SK-N-SH (cell line): ENCODE measurements around the gene UBE2D3. TPM values are rescaled to one million over a fixed set of nuclear protein-coding genes. Genes with fewer than 3 reads are reported as not detected.

Experiments used
- CTCF ChIA-PET: fragments of 300-600, 350-600 bp; formaldehyde crosslinking; extraction: SDS; loops from one replicate; lab custom pipeline; 2021; lab: Yijun Ruan, JAX
- POLR2A ChIA-PET: fragments of 350-600 bp; sonication (Branson Sonifier 250); formaldehyde crosslinking; extraction: SDS; loops from one replicate; lab custom pipeline; 2020; ENCODE audit warnings: antibody characterized with exemption, inconsistent platforms; lab: Yijun Ruan, JAX
- DNase-seq: peaks from one replicate; pipeline ENCODE4 v3.0.0; 2012
- H2AFZ ChIP-seq: fragments of 200-600 bp; sonication (generic); 2 replicates; pipeline ENCODE4 v1.8.1; 2016; ENCODE audit warnings: antibody characterized with exemption, mild to moderate bottlenecking, low read depth
- H3F3A ChIP-seq: fragments of 200-600 bp; sonication (generic); replicated peaks from 2 replicates; pipeline ENCODE3; 2016; ENCODE audit warnings: antibody characterized with exemption, mild to moderate bottlenecking; ENCODE audit not compliant: insufficient read depth
- H3K27ac ChIP-seq, 2 experiments: fragments of 200-500 bp in 1 of 2; fragments of 200-600 bp in 1 of 2; sonication (Bioruptor generic) in 1 of 2; sonication (generic), shearing (Covaris generic) in 1 of 2; 2 replicates each; pipeline versions ENCODE4 v1.5.1 to v1.6.1; 2014 to 2016; ENCODE audit warnings: low read depth in 2 of 2, inconsistent platforms in 1 of 2, low read length in 1 of 2, mild to moderate bottlenecking in 1 of 2, mixed read lengths in 1 of 2
- H3K27me3 ChIP-seq: fragments of 200-600 bp; sonication (generic), shearing (Covaris generic); 2 replicates; pipeline ENCODE4 v1.6.1; 2016; ENCODE audit warnings: mixed run types; ENCODE audit not compliant: insufficient read depth
- H3K36me3 ChIP-seq, 2 experiments: fragments of 200-500 bp in 1 of 2; fragments of 200-600 bp in 1 of 2; sonication (Bioruptor generic) in 1 of 2; sonication (generic) in 1 of 2; replicated peaks in 1 of 2; 2 replicates each; pipeline versions ENCODE3 to v1.5.1; 2014 to 2016; ENCODE audit warnings: low read length in 1 of 2, mild to moderate bottlenecking in 1 of 2; ENCODE audit not compliant: insufficient read depth in 2 of 2, control insufficient read depth in 1 of 2
- H3K4me1 ChIP-seq, 2 experiments: fragments of 200-500 bp in 1 of 2; fragments of 200-600 bp in 1 of 2; sonication (Bioruptor generic) in 1 of 2; sonication (generic), shearing (Covaris generic) in 1 of 2; 2 replicates each; pipeline versions ENCODE4 v1.5.1 to v1.6.1; 2014 to 2016; ENCODE audit warnings: low read depth in 1 of 2, low read length in 1 of 2, mixed run types in 1 of 2; ENCODE audit not compliant: insufficient read depth in 2 of 2, control insufficient read depth in 1 of 2
- H3K4me2 ChIP-seq: fragments of 200-600 bp; sonication (generic), shearing (Covaris generic); 2 replicates; pipeline ENCODE4 v1.6.1; 2017; ENCODE audit warnings: mixed run types
- H3K4me3 ChIP-seq, 2 experiments: fragments of 200-500 bp in 1 of 2; fragments of 200-600 bp in 1 of 2; sonication (Bioruptor generic) in 1 of 2; sonication (generic), shearing (Covaris generic) in 1 of 2; 2 replicates each; pipeline versions ENCODE4 v1.5.1 to v1.8.1; 2014 to 2016; ENCODE audit warnings: low read depth in 2 of 2, inconsistent platforms in 1 of 2, low read length in 1 of 2, mild to moderate bottlenecking in 1 of 2, mixed read lengths in 1 of 2, moderate library complexity in 1 of 2
- H3K79me2 ChIP-seq: fragments of 200-600 bp; sonication (generic); 2 replicates; pipeline ENCODE4 v1.8.1; 2017; ENCODE audit warnings: mild to moderate bottlenecking; ENCODE audit not compliant: insufficient read depth
- H3K9ac ChIP-seq: fragments of 200-600 bp; sonication (generic); 2 replicates; pipeline ENCODE4 v1.6.1; 2017; ENCODE audit warnings: mixed run types
- H3K9me2 ChIP-seq: fragments of 200-600 bp; sonication (generic); 2 replicates; pipeline ENCODE4 v1.6.1; 2017; ENCODE audit warnings: mixed run types
- H3K9me3 ChIP-seq: fragments of 200-600 bp; sonication (generic); 2 replicates; pipeline ENCODE4 v1.6.1; 2017; ENCODE audit warnings: mixed run types, mild to moderate bottlenecking, moderate library complexity
- H4K20me1 ChIP-seq: fragments of 200-600 bp; sonication (generic); 2 replicates; pipeline ENCODE4 v1.6.1; 2017; ENCODE audit warnings: mild to moderate bottlenecking, mixed run types; ENCODE audit not compliant: insufficient read depth
- CHD2 ChIP-seq: fragments of 150-350 bp; IDR thresholded peaks from 2 replicates; pipeline ENCODE4 v1.6.1; 2018; ENCODE audit warnings: low read length; ENCODE audit not compliant: partially characterized antibody
- ELF1 ChIP-seq: IDR thresholded peaks from 2 replicates; pipeline ENCODE4 v1.4.0; 2012
- EP300 ChIP-seq, 2 experiments: IDR thresholded peaks; 2 replicates each; pipeline versions ENCODE4 v1.4.0 to v1.6.1; 2012; ENCODE audit warnings: borderline replicate concordance in 1 of 2, low read depth in 1 of 2, low read length in 1 of 2
- EZH2phosphoT487 ChIP-seq: fragments of 200-600 bp; sonication (generic); IDR thresholded peaks from 2 replicates; pipeline ENCODE4 v1.6.1; 2017; ENCODE audit warnings: low read depth, mixed run types, mild to moderate bottlenecking, antibody characterized with exemption, moderate library complexity, borderline replicate concordance
- FOXJ3 ChIP-seq: sonication (generic); formaldehyde crosslinking; IDR thresholded peaks from 2 replicates; pipeline ENCODE4 v1.5.1; 2020; ENCODE audit warnings: mild to moderate bottlenecking, missing genetic modification reagents
- FOXM1 ChIP-seq: IDR thresholded peaks from 2 replicates; pipeline ENCODE4 v1.4.0; 2012; ENCODE audit warnings: low read depth, mild to moderate bottlenecking
- JUND ChIP-seq: IDR thresholded peaks from 2 replicates; pipeline ENCODE4 v1.4.0; 2012
- MAX ChIP-seq: IDR thresholded peaks from 2 replicates; pipeline ENCODE4 v1.4.0; 2012; ENCODE audit warnings: low read depth
- MEF2A ChIP-seq: IDR thresholded peaks from 2 replicates; pipeline ENCODE4 v1.4.0; 2012; ENCODE audit warnings: low read depth, borderline replicate concordance
- NRF1 ChIP-seq: IDR thresholded peaks from 2 replicates; pipeline ENCODE4 v1.6.1; 2012; ENCODE audit warnings: low read depth, mild to moderate bottlenecking, low read length
- PBX3 ChIP-seq: IDR thresholded peaks from 2 replicates; pipeline ENCODE4; 2012
- POLR2AphosphoS5 ChIP-seq: IDR thresholded peaks from 2 replicates; pipeline ENCODE4 v1.6.1; 2012; ENCODE audit warnings: low read depth, low read length
- RFX5 ChIP-seq: IDR thresholded peaks from 2 replicates; pipeline ENCODE4 v1.6.1; 2012; ENCODE audit warnings: mild to moderate bottlenecking, improper control_type of control experiment, low read length
- RXRA ChIP-seq: IDR thresholded peaks from 2 replicates; pipeline ENCODE4 v1.4.0; 2012; ENCODE audit warnings: low read depth, mild to moderate bottlenecking, borderline replicate concordance
- TEAD4 ChIP-seq: IDR thresholded peaks from 2 replicates; pipeline ENCODE4 v1.4.0; 2012; ENCODE audit warnings: mild to moderate bottlenecking, borderline replicate concordance; ENCODE audit not compliant: insufficient read depth
- YY1 ChIP-seq: IDR thresholded peaks from 2 replicates; pipeline ENCODE4 v1.4.0; 2012; ENCODE audit warnings: low read depth, mild to moderate bottlenecking
- WGBS: methylation state at CpG from one replicate; pipeline ENCODE4 v1.1.6; 2017; ENCODE audit warnings: low lambda C conversion rate; 5-methylcytosine and 5-hydroxymethylcytosine counted together
- polyA plus RNA-seq, 3 experiments: library from polyadenylated mRNA; depleted of rRNA; stranded (reverse); fragments of >200 nt; gene quantifications; 2 replicates each; pipeline ENCODE4 v1.2.3, GENCODE V29; 2012
- TF ChIP-seq, protein P1 (sequence below): IDR thresholded peaks from 2 replicates; pipeline ENCODE4 v1.6.1; 2012; ENCODE audit warnings: mild to moderate bottlenecking, low read depth, low read length, moderate library complexity
- TF ChIP-seq, protein P2 (sequence below): IDR thresholded peaks from 2 replicates; pipeline ENCODE4 v1.4.0; 2012; ENCODE audit warnings: low read depth, borderline replicate concordance

UBE2D3 gene
- polyA plus RNA-seq, 1 of the 3 experiments (the other 2 are of a cell fraction) = 216 TPM

DNA sequence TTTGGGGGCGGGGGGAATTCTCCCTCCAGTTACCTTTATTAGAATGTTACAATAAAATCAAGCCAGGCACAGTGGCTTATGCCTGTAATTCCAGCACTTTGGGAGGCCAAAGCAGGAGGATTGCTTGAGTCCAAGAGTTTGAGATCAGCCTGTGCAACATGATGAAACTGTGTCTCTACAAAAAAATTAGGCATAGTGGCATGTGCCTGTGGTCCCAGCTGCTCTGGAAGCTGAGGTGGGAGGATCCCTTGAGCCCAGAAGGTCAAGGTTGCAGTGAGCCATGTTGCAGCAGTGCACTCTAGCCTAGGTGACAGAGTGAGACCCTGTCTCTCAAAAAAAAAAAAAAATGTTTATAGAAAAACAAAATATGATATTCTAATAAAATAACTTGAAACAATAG is 5.3 kb upstream of the UBE2D3 start:
- no peak overlapping the region for H2AFZ ChIP-seq
- H3K36me3 ChIP-seq = peaks cover 0 to 7% of the 10 kb centered on the region in 2 experiments
- ChIA-PET CTCF (no interaction called here), POLR2A (no interaction called here)
- H3K9me2 ChIP-seq = no peaks in the 10 kb centered on the region
- H4K20me1 ChIP-seq = no peaks in the 10 kb centered on the region
- no peak overlapping the region for H3K4me3 ChIP-seq
- no peaks in the 10 kb centered on the region for H3K9me3 ChIP-seq
- no peak for DNase-seq
- TF ChIP-seq, protein P1, sequence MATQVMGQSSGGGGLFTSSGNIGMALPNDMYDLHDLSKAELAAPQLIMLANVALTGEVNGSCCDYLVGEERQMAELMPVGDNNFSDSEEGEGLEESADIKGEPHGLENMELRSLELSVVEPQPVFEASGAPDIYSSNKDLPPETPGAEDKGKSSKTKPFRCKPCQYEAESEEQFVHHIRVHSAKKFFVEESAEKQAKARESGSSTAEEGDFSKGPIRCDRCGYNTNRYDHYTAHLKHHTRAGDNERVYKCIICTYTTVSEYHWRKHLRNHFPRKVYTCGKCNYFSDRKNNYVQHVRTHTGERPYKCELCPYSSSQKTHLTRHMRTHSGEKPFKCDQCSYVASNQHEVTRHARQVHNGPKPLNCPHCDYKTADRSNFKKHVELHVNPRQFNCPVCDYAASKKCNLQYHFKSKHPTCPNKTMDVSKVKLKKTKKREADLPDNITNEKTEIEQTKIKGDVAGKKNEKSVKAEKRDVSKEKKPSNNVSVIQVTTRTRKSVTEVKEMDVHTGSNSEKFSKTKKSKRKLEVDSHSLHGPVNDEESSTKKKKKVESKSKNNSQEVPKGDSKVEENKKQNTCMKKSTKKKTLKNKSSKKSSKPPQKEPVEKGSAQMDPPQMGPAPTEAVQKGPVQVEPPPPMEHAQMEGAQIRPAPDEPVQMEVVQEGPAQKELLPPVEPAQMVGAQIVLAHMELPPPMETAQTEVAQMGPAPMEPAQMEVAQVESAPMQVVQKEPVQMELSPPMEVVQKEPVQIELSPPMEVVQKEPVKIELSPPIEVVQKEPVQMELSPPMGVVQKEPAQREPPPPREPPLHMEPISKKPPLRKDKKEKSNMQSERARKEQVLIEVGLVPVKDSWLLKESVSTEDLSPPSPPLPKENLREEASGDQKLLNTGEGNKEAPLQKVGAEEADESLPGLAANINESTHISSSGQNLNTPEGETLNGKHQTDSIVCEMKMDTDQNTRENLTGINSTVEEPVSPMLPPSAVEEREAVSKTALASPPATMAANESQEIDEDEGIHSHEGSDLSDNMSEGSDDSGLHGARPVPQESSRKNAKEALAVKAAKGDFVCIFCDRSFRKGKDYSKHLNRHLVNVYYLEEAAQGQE = no peak
- no peak for TF ChIP-seq FOXM1
- TF ChIP-seq NRF1 = no peak
- TF ChIP-seq ELF1 = no peak
- TF ChIP-seq EP300 (IDR thresholded peaks at IDR 0.05; ENCODE audit: borderline replicate concordance in 1 of 2, low read depth in 1 of 2, low read length in 1 of 2) = no peak
- TF ChIP-seq RFX5 = no peak
- no peak for TF ChIP-seq POLR2AphosphoS5
- TF ChIP-seq RXRA = no peak
- H3K27ac ChIP-seq = no peak overlapping the region
- peaks cover 0 to 5% of the 10 kb centered on the region in 2 experiments; a peak in 2 of 4 replicates for H3K4me1 ChIP-seq
- H3K4me2 ChIP-seq = no peak overlapping the region
- peaks cover 13% of the 10 kb centered on the region for H3F3A ChIP-seq
- peaks cover 21% of the 10 kb centered on the region for H3K79me2 ChIP-seq
- H3K9ac ChIP-seq = no peak overlapping the region
- no peaks in the 10 kb centered on the region for H3K27me3 ChIP-seq
- WGBS = 91% methylated on average over 1 of the region's 1 CpG

DNA sequence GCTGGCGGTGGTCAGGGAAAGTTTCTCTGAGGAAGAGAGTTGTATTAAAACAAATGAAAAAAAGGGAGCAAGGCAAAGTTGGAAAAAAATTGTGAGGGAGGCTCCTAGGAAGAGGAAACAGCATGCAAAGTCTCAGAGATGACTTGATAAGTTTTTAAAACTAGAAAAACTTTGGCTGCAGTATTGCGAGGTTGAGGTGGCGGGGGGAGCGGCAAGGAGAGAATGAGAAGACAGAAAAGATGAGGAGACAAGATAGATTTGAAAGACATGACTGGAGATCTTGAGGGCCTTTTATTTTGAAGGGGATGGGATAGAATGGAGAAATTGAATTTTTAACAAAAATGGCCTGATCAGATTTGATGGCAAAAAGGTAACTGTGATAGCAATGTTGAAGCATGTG is 4.8 kb upstream of the UBE2D3 start:
- over 99% methylated on average over 4 of the region's 4 CpGs for WGBS
- TF ChIP-seq TEAD4 = no peak
- no peak for TF ChIP-seq RFX5
- no peak for TF ChIP-seq POLR2AphosphoS5
- TF ChIP-seq PBX3 = no peak
- TF ChIP-seq JUND = no peak
- TF ChIP-seq CHD2 = no peak
- TF ChIP-seq MEF2A = no peak
- TF ChIP-seq MAX = no peak
- no peak for TF ChIP-seq EZH2phosphoT487
- TF ChIP-seq YY1 = no peak
- no peak for TF ChIP-seq FOXJ3 (CRISPR knock-in tag)
- TF ChIP-seq, protein P2, sequence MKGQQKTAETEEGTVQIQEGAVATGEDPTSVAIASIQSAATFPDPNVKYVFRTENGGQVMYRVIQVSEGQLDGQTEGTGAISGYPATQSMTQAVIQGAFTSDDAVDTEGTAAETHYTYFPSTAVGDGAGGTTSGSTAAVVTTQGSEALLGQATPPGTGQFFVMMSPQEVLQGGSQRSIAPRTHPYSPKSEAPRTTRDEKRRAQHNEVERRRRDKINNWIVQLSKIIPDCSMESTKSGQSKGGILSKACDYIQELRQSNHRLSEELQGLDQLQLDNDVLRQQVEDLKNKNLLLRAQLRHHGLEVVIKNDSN = no peak
- TF ChIP-seq ELF1 = no peak
- H2AFZ ChIP-seq = no peak overlapping the region
- no peaks in the 10 kb centered on the region for H3K9me2 ChIP-seq
- H3K4me3 ChIP-seq = no peak overlapping the region
- H3F3A ChIP-seq = peaks cover 13% of the 10 kb centered on the region
- ChIA-PET POLR2A (no interaction called here), CTCF (no interaction called here)
- H3K27ac ChIP-seq = no peak overlapping the region
- no peaks in the 10 kb centered on the region for H3K9me3 ChIP-seq
- H3K36me3 ChIP-seq = peaks cover 0 to 7% of the 10 kb centered on the region in 2 experiments
- peaks cover 0 to 5% of the 10 kb centered on the region in 2 experiments; a peak in 2 of 4 replicates for H3K4me1 ChIP-seq
- H3K9ac ChIP-seq = no peak overlapping the region
- H3K79me2 ChIP-seq = peaks cover 21% of the 10 kb centered on the region
- no peaks in the 10 kb centered on the region for H3K27me3 ChIP-seq
- no peak for DNase-seq
- H3K4me2 ChIP-seq = no peak overlapping the region
- no peaks in the 10 kb centered on the region for H4K20me1 ChIP-seq
